HEK293T (cell line): ENCODE data around the gene SLC36A2.

Source experiments
- CTCF ChIA-PET: fragments of 350-600 bp; formaldehyde crosslinking; extraction: SDS; loops from one replicate; lab custom pipeline; 2021; ENCODE audit warnings: antibody characterized with exemption, inconsistent platforms; lab: Yijun Ruan, JAX
- POLR2A ChIA-PET: fragments of 350-600 bp; formaldehyde crosslinking; extraction: SDS; loops from one replicate; lab custom pipeline; 2020; ENCODE audit warnings: antibody characterized with exemption, inconsistent platforms; lab: Yijun Ruan, JAX
- DNase-seq: peaks from one replicate; pipeline ENCODE4 v3.0.0; 2012; ENCODE audit warnings: mixed read lengths; ENCODE audit errors: extremely low spot score
- ARNT ChIP-seq: fragments of 450-650 bp; IDR thresholded peaks from 2 replicates; pipeline ENCODE4 v1.6.1; 2017; ENCODE audit warnings: mild to moderate bottlenecking
- BHLHE40 ChIP-seq: fragments of 450-650 bp; IDR thresholded peaks from 2 replicates; pipeline ENCODE4 v1.6.1; 2016; ENCODE audit warnings: mild to moderate bottlenecking, moderate library complexity, borderline replicate concordance
- CTBP1 ChIP-seq: fragments of 450-650 bp; IDR thresholded peaks from 2 replicates; pipeline ENCODE4 v1.6.1; 2016; ENCODE audit warnings: borderline replicate concordance
- ELF4 ChIP-seq: fragments of 450-650 bp; IDR thresholded peaks from 2 replicates; pipeline ENCODE4 v1.6.1; 2017; ENCODE audit warnings: antibody characterized with exemption
- FOXA1 ChIP-seq: fragments of 450-650 bp; IDR thresholded peaks from 2 replicates; pipeline ENCODE4 v1.6.1; 2016; ENCODE audit warnings: mild to moderate bottlenecking
- FOXK2 ChIP-seq: fragments of 450-650 bp; IDR thresholded peaks from 2 replicates; pipeline ENCODE4 v1.6.1; 2016; ENCODE audit warnings: mild to moderate bottlenecking
- FOXM1 ChIP-seq: fragments of 450-650 bp; IDR thresholded peaks from 2 replicates; pipeline ENCODE4 v1.6.1; 2017; ENCODE audit warnings: mild to moderate bottlenecking, borderline replicate concordance
- HDGF ChIP-seq: fragments of 450-650 bp; IDR thresholded peaks from 2 replicates; pipeline ENCODE4 v1.6.1; 2017; ENCODE audit warnings: antibody characterized with exemption, borderline replicate concordance
- L3MBTL2 ChIP-seq: fragments of 450-650 bp; conservative IDR thresholded peaks from 2 replicates; pipeline ENCODE4 v1.6.1; 2016; ENCODE audit warnings: mild to moderate bottlenecking
- LEF1 ChIP-seq: fragments of 450-650 bp; IDR thresholded peaks from 2 replicates; pipeline ENCODE4 v1.6.1; 2017; ENCODE audit warnings: mild to moderate bottlenecking, borderline replicate concordance
- NFRKB ChIP-seq: fragments of 450-650 bp; IDR thresholded peaks from 2 replicates; pipeline ENCODE4 v1.6.1; 2016; ENCODE audit warnings: mild to moderate bottlenecking, moderate library complexity
- PKNOX1 ChIP-seq: fragments of 450-650 bp; IDR thresholded peaks from 2 replicates; pipeline ENCODE4 v1.6.1; 2016
- SP1 ChIP-seq: fragments of 450-650 bp; IDR thresholded peaks from 2 replicates; pipeline ENCODE4 v1.6.1; 2017
- SUZ12 ChIP-seq: fragments of 450-650 bp; IDR thresholded peaks from 2 replicates; pipeline ENCODE4 v1.6.1; 2016; ENCODE audit warnings: mild to moderate bottlenecking
- TARDBP ChIP-seq: fragments of 450-650 bp; IDR thresholded peaks from 2 replicates; pipeline ENCODE4 v1.6.1; 2016
- ZNF384 ChIP-seq: fragments of 450-650 bp; IDR thresholded peaks from 2 replicates; pipeline ENCODE4 v1.6.1; 2016

The SLC36A2 gene

DNA sequence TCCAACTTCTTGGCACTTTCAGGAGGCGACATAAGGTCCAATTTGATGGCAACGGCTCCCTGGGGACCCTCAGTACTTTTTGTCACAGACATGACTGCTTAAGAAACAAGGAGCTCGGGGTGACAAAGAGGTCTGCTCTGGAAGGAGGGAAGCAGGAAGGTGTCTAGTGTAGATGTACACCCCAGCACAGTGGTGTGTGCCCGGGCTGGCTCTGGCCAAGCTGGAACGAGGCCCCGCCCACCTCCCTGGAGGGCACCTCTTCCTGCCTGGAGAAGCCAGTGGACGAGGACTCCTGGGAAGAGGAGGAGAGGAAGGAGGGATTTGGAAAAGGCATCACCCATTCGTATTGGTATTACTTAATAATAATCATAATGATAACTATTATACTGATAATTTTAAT lies at the start of gene SLC36A2:
Gene SLC36A2, minus strand, starts transcription at position 191 of the 400 bp plus-strand sequence. Its CDS starts 99 bp downstream, at position 92.
- ChIA-PET CTCF (interaction anchor here (1.0 kb wide), 1 partner anchor 31 kb away, joined by 4 read pairs; no protein-coding TSS in a partner anchor), POLR2A (no interaction called here)
- TF ChIP-seq HDGF: no peak
- TF ChIP-seq PKNOX1: no peak
- DNase-seq: no peak

GRCh38 chr5:151388960-151389359 lies 41.6 kb upstream of the SLC36A2 start:
- TF ChIP-seq BHLHE40 (no peak), ZNF384 (no peak), FOXM1 (no peak), PKNOX1 (no peak), ELF4 (no peak), LEF1 (no peak), FOXA1 (no peak), CTBP1 (no peak), ARNT (no peak), L3MBTL2 (no peak), NFRKB (no peak), TARDBP (no peak), HDGF (no peak), SUZ12 (no peak), SP1 (no peak), FOXK2 (no peak)
- DNase-seq: no peak

GRCh38 chr5:151384106-151384505 lies 36.7 kb upstream of the SLC36A2 start:
- no peak for DNase-seq
- CTCF ChIA-PET: no interaction called here
- TF ChIP-seq HDGF: no peak
- TF ChIP-seq FOXK2: no peak
- TF ChIP-seq SUZ12: no peak
- no peak for TF ChIP-seq SP1
- no peak for TF ChIP-seq CTBP1
- no peak for TF ChIP-seq FOXM1
- no peak for TF ChIP-seq ARNT
- no peak for TF ChIP-seq TARDBP
- TF ChIP-seq ZNF384: no peak
- no peak for TF ChIP-seq FOXA1
- TF ChIP-seq L3MBTL2: no peak
- TF ChIP-seq NFRKB: no peak
- TF ChIP-seq LEF1: no peak
- TF ChIP-seq PKNOX1: no peak
- POLR2A ChIA-PET: no interaction called here

More at GRCh38 chr5:151388960-151389359, 41.6 kb upstream of the SLC36A2 start:
- CTCF ChIA-PET: no interaction called here
- POLR2A ChIA-PET: no interaction called here

- ChIA-PET POLR2A (no interaction called here), CTCF (no interaction called here)
- DNase-seq: no peak
- TF ChIP-seq FOXM1: no peak
- no peak for TF ChIP-seq ELF4
These were observed 35.7 kb upstream of the SLC36A2 start for GRCh38 chr5:151383011-151383410.

GRCh38 chr5:151382576-151382975 lies 35.2 kb upstream of the SLC36A2 start:
- POLR2A ChIA-PET: no interaction called here
- CTCF ChIA-PET: no interaction called here
- TF ChIP-seq ARNT (no peak), ZNF384 (no peak), SUZ12 (no peak), NFRKB (no peak), LEF1 (no peak), ELF4 (no peak), FOXK2 (no peak), PKNOX1 (no peak), BHLHE40 (no peak), L3MBTL2 (no peak), HDGF (no peak), SP1 (no peak), FOXA1 (no peak), TARDBP (no peak)
- no peak for DNase-seq

DNA sequence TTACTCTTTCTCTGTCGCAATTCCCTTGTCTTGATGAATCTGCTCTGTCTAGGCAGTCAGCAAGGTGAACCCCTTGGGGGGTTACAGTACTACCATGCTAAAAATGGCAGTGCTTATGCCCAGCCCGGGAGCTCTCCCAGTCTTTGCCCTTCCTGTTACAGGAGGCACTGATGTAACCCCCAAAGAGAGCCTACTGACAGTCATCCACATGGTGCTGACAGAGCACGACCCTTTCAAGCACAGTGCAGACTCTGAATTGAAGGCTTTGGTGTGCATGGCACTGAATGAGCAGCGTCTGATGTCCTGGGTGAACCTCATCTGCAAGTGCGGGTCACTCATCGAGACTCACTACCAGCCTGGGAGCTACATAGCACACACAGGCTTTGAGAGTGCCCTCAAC lies 34.5 kb upstream of the SLC36A2 start:
- POLR2A ChIA-PET: interaction anchor here (0.6 kb wide), 1 partner anchor 26 kb away, joined by 4 read pairs; no protein-coding TSS in a partner anchor
- CTCF ChIA-PET: no interaction called here
- DNase-seq: no peak
- TF ChIP-seq HDGF: no peak
- no peak for TF ChIP-seq ELF4
- TF ChIP-seq ARNT: no peak
- TF ChIP-seq FOXA1: no peak
- TF ChIP-seq FOXM1: no peak
